KBM-7 (cell line): ENCODE results near the gene NSMCE4A.
"Not testable (repeated sequence)": the region's sequence is repeated elsewhere in the genome, so short reads cannot be mapped to it uniquely, and the experiment has no call there.

Source experiments
- DNase-seq: peaks from one replicate; pipeline ENCODE4 v3.0.0-alpha.2; 2015
- in situ Hi-C: fragments of 300-500 bp; cut with MboI; formaldehyde crosslinking; loops from 2 replicates; pipeline ENCODE4 v1.14.3; 2020; ENCODE audit warnings: low sequenced_read_pairs, low pct_unique_long_range_greater_than_20kb, mixed read lengths

The NSMCE4A gene

DNA sequence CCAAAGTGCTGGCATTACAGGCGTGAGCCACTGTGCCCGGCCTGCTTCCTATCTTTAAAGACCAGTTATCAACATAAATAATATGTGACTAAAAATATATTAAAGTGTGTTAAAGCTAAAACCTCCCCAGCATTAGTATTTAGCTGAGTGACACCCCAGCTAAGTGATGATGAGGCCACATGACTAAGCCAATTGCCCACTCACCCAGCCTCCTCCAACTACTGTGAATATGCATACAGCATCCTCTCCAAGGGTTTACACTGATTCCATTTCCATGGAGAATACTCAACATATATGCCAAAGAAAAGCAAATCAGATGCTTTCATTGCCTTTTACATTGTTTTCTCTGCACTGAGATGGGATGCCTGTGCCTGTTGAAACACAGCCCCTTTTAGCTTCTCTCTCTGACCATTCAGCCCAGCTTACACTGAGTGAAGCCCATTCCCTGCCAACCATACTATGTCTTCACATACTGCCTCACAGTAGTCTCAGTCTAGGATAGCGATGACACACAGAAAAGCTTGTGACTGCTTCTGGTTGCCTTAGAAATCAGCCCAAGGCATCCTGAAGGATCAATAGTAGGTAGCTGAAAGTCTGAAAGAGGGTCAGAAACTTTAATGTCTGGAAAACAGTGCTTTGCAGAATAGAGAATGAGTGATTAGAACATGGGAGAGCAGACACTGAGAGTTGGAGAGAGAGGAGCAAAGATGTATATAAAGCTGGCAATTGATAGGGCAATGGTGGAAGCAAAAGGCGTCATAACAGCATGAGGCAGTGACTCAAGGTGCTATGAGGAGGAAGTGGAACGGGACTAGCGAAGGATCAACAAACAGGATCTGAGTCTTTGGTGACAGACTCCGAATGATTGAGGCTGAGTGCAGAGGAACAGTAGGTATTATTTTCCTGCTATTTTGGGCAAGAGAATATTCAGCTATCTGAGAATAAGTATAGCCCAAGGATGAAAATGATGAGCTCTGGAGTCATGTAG is 27.4 kb downstream of the NSMCE4A start:
- in situ Hi-C loops = no loop called here
- no peak for DNase-seq

DNA sequence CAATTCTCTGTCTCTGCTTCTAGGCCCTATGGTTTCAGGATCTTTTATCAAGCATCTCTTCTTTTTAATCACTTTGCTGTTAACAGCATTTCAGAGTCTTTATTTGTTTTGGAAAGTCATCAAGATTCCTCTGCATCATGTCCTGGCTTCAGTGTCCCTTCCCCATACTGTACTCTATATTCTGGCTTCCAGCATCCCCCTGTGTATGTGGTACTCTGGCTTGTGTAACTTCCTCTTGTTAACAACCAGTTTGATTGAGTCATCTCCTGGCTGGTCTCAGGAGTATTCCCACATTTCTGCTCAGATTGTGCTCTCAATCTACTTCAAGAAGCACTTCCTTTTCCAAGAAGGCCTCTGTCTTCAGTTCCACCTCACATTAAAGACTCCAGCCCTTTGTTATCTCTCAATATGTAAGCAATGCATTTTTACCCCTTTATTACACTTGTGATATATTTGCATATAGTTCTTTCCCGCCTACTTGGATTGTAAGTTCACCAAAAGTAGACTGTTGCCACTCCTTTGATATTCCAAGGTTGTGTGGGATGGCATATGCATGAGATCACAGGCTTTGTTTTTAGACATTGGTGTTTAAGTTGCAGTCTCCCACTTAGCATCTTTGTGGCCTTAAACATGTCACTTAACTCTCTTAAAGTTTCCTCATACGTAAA is 32.1 kb downstream of the NSMCE4A start:
- DNase-seq = peak; percentile 30
- in situ Hi-C loops = no loop called here

DNA sequence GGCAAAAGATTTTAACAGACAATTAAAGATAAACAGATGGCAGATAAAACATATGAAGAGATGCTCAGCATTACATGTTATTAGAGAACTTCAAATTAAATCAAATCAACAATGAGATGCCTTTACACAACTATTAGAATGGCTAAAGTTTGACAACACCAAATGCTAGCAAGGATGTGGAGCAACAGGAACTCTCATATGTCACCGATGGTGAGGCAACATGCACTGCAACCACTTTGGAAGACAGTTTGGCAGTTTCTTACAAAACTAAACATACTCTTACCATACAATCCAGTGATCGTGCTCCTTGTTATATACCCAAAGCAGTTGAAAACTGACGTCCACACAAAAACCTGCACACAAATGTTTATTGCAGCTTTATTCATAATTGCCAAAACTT is 33.5 kb downstream of the NSMCE4A start:
- no peak for DNase-seq

DNA sequence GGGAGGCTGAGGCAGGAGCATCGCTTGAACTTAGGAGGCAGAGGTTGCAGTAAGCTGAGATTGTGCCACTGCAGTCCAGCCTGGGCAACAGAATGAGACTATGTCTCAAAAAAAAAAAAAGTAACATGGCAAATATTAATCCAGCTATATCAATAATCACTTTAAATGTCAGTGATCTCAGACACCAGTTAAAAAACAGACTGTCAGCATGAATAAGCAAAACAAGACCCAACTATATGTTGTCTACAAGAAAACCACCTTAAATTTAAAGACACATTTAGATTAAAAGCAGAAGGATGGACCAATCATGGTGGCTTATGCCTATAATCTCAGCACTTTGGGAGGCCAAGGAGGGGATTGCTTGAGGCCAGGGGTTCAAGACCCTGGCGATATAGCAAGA is 38.7 kb downstream of the NSMCE4A start:
- no peak for DNase-seq
- in situ Hi-C loops = no loop called here

More for the DNA sequence above, 33.5 kb downstream of the NSMCE4A start:
- in situ Hi-C loops = no loop called here

DNA sequence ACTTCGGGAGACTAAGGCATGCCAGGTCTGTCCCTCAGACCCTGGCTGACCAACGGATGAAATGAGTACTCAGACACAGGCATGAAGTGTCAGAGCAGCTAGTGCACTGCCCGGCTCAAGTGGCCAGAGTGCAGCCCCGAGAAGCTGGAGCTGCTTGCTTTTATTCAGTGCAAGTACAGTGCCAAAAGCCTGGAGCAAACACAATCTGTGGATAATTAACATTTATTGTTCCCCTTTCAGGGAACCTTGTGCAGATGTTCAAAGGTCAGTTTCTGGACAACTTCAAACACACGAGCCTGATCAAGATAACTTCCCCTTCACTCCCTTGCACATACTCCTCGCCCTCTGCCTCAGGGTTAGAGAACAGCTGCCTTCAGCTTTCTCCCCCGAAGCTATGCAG is 39.3 kb downstream of the NSMCE4A start:
- in situ Hi-C loops = no loop called here
- peak; percentile 52 for DNase-seq

DNA sequence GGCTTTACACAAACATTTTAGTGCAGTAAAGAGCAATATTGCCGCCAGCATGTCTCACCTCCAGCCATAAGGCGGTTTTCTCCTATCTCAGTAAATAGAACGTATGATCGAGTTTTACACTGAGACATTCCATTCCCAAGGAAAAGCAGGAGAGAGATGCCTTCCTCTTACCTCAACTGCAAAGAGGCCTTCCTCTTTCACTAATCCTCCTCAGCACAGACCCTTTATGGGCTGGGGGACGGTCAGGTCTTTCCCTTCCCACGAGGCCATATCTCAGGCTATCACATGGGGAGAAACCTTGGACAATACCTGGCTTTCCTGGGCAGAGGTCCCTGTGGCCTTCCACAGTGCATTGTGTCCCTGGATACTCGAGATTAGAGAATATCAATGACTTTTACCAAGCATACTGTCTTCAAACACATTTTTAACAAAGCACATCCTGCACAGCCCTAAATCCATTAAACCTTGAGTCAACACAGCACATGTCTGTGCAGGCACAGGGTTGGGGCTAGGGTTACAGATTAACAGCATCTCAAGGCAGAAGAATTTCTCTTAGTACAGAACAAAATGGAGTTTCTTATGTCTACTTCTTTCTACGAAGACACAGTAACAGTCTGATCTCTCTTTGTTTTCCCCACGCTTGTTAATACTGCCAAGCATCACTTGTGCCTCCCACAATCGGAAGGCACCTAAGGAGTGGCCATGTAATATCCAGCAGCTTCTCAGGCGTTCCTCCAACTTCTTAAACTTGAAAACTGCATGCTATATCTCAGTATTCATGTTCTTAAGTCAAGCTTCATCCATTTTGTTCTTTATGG is 44.5 kb downstream of the NSMCE4A start:
- in situ Hi-C loops, DNase-seq: not testable (repeated sequence)

DNA sequence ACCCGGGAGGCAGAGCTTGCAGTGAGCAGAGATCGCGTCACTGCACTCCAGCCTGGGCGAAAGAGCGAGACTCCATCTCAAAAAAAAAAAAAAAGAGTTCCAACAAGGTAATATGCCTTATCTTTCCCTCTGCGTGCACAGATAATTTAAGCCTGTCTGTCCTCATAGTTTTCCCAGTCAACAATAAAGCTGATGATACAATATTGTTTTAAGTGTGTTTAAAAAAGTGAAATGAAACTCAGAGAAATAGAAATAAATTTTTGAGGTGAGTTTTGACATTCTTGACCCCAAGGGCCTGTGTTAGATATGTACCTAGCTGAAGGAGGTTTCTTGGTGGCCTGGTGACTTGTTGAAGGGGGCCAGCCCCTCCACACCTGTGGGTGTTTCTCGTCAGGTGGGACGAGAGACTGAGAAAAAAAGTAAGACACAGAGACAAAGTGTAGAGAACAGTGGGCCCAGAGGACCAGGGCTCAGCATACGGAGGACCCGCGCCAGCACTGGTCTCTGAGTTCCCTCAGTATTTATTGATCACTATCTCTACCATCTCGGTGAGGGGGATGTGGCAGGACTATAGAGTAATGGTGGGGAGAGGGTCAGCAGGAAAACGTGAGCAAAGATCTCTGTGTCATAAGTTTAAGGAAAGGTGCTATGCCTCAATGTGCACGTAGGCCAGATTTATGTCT is 45.3 kb downstream of the NSMCE4A start:
- in situ Hi-C loops, DNase-seq: not testable (repeated sequence)

DNA sequence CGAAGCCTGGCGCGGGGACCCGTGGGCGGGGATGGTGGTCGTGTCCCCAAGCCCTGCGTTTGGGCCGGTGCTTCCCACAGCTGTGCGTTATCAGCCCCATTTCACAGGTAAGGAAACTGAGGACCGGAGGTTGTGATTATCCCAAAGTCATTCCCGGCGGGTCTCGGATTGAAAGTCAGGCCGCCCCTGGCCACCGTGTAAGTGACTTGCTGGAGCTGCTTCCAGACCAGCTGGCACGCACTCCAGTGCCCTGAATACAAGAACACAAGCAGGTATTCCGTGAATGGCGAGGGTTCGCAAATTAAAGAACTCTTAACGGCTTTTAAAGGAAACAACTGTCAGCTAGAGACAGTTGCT is 46.5 kb downstream of the NSMCE4A start:
- peak; percentile 40 for DNase-seq
- in situ Hi-C loops = no loop called here

DNA sequence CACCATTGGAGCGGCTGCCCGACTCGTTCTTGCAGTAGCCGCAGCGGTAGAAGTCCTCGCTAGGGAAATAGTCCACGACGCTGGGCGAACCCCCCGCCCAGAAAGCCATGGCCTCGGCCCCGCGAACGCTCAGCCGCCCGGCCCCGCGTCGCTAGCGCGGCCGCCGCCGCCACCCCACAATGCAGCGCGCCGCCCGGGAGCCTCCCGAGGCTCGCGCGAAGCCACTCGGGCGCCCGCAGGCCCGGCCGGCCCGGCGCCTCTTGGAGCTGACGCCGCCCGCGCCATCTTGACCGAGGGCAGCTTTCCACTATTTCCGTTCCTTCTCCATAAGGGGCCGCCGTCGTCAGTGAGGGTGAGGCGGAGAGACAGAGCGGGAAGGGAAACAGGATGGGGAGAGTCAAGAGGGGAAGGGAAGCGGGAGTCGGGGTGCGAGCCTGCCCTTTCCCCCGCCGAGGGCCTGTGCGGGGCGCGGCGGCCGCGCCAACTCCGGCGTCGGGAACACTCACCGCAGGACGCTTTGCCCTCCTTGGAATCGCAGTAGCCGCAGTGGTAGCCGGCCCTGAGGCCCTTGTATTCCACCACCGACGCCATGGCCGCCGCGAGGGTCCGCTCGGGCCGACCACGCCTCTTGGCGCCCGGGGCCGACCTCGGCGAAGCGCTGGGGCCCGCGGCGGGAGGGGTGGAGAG is 47.0 kb downstream of the NSMCE4A start, which contains the start of gene ATE1:
TSS of gene ATE1 (minus strand) at position 191 of the 687 bp plus-strand sequence. CDS start at position 109, 82 bp downstream.
- in situ Hi-C loops = no loop called here
- peak; percentile 91 for DNase-seq

DNA sequence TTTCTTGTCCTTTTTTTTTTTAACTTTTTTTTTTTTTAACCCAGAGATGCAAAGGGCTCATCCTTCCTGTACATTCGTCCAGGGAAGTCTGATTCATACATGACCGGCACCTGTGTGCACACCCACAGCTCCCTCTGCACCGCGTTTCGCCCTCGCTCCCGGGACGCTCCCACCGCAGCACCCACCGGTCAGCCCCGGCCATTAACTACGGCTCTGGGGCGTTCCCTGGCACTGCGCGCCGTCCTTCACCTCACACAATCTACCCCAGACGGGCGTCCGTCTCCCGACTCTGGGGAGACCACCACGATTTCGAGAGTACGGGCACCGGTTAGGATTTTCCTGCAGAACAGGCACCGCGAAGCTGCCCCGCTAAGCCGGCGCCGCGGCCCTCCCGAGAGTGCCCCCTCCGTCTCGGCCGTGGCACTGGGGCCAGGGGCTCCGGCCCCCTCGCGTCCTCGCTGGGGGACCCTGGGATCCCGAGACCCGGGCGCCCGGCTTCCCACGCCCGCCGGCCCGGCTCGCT is 47.6 kb downstream of the NSMCE4A start:
- in situ Hi-C loops = no loop called here
- DNase-seq = peak; percentile 61

DNA sequence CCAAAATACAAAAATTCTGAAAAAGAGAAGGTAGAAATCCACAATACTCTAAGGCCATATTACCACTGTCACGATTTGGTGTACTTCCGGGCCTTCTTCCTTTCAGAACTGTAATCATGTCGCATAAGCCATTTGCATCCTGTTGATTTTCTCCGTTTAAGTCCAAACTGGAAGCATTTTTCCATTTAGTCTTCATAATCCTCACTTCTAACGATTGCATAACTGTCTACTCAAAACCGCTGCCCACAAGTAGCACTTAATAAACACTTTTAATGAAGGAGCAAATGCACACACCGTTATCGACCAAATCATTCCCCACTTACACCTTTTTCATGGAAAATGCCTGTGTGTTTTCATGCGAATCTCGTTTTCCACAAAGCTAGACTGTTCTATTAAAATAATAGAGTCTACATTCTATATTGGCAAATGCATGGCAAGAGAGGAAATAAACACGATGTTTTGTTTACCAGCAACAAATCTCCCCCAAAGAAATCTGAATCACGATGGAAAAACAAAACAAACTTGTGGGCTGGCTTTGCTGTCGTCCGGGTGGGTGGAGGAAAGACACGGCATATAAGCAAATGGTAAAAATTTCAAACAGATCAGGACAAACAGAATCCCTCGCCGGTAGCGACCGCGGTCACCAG is 48.2 kb downstream of the NSMCE4A start:
- in situ Hi-C loops = no loop called here
- no peak for DNase-seq

DNA sequence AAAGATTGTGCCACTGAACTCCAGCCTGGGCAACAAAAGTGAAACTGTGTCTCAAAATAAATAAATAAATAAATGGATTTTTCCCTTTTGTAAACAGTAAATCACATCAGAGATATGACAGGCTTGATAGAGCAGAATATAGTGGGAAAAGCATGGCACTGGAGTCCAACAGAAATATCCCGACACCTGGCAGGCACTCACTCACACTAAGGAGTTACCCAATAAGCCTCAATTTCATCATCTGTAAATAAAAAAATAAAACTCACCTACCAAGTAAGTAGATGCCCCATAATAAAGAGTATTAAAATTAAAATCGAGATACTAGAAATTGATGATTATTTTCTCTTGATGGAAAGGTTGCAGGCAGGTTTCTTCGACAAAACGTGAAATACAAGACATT is 48.9 kb downstream of the NSMCE4A start:
- no peak for DNase-seq
- in situ Hi-C loops = no loop called here

DNA sequence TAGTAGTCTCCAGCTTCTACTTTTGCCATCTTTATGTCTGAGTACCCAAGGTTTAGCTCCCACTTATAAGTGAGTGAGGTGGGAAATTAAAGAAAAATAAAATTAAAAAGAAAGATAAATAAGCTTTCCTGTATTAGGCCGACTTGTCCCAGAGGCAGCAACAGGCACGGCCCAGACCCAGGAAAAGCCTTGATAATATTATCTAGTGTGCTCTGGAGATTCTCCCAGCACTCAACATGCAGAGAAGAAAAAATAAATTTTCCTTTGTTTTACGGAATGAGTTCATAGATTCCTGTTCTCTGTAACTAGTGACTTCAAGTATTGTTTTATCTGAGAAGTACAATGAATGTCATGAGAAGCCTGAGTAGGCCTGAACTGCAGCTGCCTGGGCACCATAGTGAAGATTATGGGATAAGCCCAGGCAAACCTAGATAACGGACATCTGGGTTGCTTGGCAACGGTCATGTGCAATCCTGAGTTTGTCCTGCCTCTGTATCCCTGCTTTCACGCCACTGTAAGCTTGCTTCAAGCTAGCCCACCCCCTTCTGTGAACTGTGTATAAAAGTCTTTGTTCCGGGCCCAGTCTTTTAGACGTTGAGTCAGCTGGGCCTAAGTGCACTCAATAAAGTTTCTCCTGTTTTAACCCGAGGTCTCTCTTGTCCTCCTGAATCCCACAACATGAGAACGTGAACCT is 53.6 kb downstream of the NSMCE4A start:
- DNase-seq = no peak
- in situ Hi-C loops = loop anchor here (25.0 kb wide), 1 partner anchor 984 kb away; no protein-coding TSS in a partner anchor

DNA sequence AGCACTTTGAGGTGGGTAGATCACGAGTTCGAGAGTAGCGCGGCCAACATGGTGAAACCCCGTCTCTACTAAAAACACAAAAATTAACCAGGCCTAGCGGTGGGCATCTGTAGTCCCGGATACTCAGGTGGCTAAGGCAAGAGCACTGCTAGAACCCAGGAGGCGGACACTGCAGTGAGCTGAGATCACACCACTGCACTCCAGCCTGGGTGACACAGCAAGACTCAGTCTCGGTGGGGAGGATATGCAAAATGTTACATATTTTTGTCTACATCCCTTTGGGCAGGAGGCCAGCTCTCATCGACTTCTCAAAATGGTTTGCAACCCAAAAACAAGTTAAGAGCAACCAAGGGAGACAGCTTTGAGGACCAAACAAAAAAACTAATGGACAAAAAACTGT is 55.4 kb downstream of the NSMCE4A start:
- in situ Hi-C loops = loop anchor here (25.0 kb wide), 1 partner anchor 982 kb away; no protein-coding TSS in a partner anchor
- no peak for DNase-seq

DNA sequence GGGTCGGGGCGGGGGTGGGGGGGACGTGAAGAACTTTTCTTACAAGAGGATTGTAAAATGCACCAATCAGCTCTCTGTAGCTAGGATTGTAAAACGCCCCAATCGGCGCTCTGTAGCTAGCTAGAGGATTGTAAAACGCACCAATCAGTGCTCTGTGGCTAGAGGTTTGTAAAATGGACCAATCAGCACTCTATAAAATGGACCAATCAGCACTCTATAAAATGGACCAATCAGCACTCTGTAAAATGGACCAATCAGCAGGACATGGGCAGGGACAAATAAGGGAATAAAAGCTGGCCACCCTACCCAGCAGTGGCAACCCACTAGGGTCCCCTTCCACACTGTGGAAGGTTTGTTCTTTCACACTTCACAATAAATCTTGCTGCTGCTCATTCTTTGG is 56.2 kb downstream of the NSMCE4A start:
- not testable (repeated sequence) for DNase-seq
- in situ Hi-C loops = loop anchor here (25.0 kb wide), 1 partner anchor 981 kb away; no protein-coding TSS in a partner anchor

DNA sequence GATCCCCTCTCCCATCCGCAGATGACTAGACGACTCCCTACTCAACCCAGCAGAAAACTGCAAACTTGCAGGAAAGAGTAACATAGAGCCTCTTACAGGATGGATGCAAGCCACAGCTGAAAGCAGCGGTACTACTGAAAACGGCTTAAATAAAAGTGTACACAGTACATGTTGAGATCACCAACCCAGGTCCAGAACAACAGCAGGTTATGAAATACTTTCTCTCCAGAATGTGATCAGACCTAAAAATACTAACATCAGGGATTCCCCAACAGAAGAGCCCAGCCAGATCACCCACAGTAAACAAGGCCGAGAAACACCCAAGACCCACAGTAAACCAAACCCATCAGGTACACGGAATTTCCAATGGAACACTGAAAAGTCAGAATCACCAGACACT is 60.4 kb downstream of the NSMCE4A start:
- DNase-seq = no peak
- in situ Hi-C loops = loop anchor here (25.0 kb wide), 1 partner anchor 977 kb away; no protein-coding TSS in a partner anchor

DNA sequence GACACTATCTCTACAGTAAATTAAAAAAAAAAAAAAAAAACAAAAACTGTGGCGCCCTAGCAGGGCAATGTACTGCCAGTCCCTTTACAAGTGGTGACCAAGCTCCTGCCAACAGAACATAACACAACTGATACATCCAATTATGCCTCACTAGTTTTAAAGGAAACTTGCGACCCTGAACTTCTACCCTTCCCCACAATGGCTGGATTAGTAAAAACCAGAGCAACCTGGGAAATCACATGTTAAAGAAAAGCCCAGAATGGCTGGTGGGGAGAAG is 63.7 kb downstream of the NSMCE4A start:
- DNase-seq = no peak
- in situ Hi-C loops = loop anchor here (25.0 kb wide), 1 partner anchor 974 kb away; no protein-coding TSS in a partner anchor
